CD4-positive, CD25-positive, alpha-beta regulatory T cell (primary cell): Measurements from ENCODE around the gene TMEM74B. TPM values are rescaled to one million over a fixed set of nuclear protein-coding genes. Genes with fewer than 3 reads are reported as not detected.

Experiments used
- ATAC-seq, 2 donors: fragments of 150-1000 bp; cut with Tn5 transposase; one replicate each; pipeline ENCODE4 v1.10.0; 2021; ENCODE audit warnings: low read depth in 2 of 2, moderate number of reproducible peaks in 2 of 2, moderate library complexity in 1 of 2
- DNase-seq, 3 donors: peaks; one replicate each; pipeline versions ENCODE4 v3.0.0 to v3.0.0-alpha.2; 2012 to 2022; ENCODE audit warnings: mixed read lengths in 1 of 3
- H3K27ac ChIP-seq: one replicate; pipeline ENCODE4 v1.7.0; 2013; ENCODE audit warnings: mild to moderate bottlenecking, low read length; ENCODE audit not compliant: insufficient read depth, poor library complexity, severe bottlenecking
- H3K27me3 ChIP-seq: one replicate; pipeline ENCODE4 v1.7.0; 2013; ENCODE audit warnings: low read length; ENCODE audit not compliant: control insufficient read depth, insufficient read depth
- H3K36me3 ChIP-seq: one replicate; pipeline ENCODE4 v1.7.0; 2013; ENCODE audit warnings: mild to moderate bottlenecking, low read length, moderate library complexity; ENCODE audit not compliant: control insufficient read depth, insufficient read depth
- H3K4me1 ChIP-seq: 2 replicates; pipeline ENCODE4 v1.7.0; 2013; ENCODE audit warnings: mild to moderate bottlenecking, low read length; ENCODE audit not compliant: insufficient read depth, control insufficient read depth, poor library complexity, severe bottlenecking
- H3K4me3 ChIP-seq: one replicate; pipeline ENCODE4 v1.7.0; 2013; ENCODE audit warnings: low read depth, mild to moderate bottlenecking, low read length, moderate library complexity
- H3K9me3 ChIP-seq, 2 experiments: 1 replicate in 1 of 2; 2 replicates in 1 of 2; pipeline ENCODE4 v1.7.0; 2013; ENCODE audit warnings: low read length in 2 of 2, mild to moderate bottlenecking in 1 of 2, moderate library complexity in 1 of 2; ENCODE audit not compliant: control insufficient read depth in 2 of 2
- H3K27ac Mint-ChIP-seq, 3 donors: one replicate each; pipeline ENCODE4 v1.8.0; 2020 to 2022; ENCODE audit warnings: mild to moderate bottlenecking in 3 of 3, mixed read lengths in 3 of 3, moderate library complexity in 2 of 3
- H3K27me3 Mint-ChIP-seq: one replicate; pipeline ENCODE4 v1.8.0; 2022; ENCODE audit warnings: mild to moderate bottlenecking, mixed read lengths
- H3K36me3 Mint-ChIP-seq: one replicate; pipeline ENCODE4 v1.8.0; 2020; ENCODE audit warnings: mixed read lengths
- H3K4me1 Mint-ChIP-seq, 4 donors: one replicate each; pipeline ENCODE4 v1.8.0; 2020 to 2022; ENCODE audit warnings: mixed read lengths in 4 of 4, mild to moderate bottlenecking in 1 of 4
- H3K4me3 Mint-ChIP-seq, 4 donors: one replicate each; pipeline ENCODE4 v1.8.0; 2020 to 2022; ENCODE audit warnings: mild to moderate bottlenecking in 4 of 4, mixed read lengths in 4 of 4, moderate library complexity in 3 of 4
- H3K9me3 Mint-ChIP-seq, 7 donors: one replicate each; pipeline ENCODE4 v1.8.0; 2020 to 2022; ENCODE audit warnings: mixed read lengths in 7 of 7, mild to moderate bottlenecking in 3 of 7, moderate library complexity in 2 of 7
- polyA plus RNA-seq, 4 donors: library from polyadenylated mRNA; unstranded; fragments of 300-500 nt; fragmentation: Illumina TruSeq; gene quantifications; one replicate each; pipeline ENCODE4 v1.2.3, GENCODE V29; 2021
- total RNA-seq: library from RNA; stranded (reverse); gene quantifications from one replicate; pipeline ENCODE4 v1.2.3, GENCODE V29; 2022

TMEM74B gene
- total and polyA plus RNA-seq, 5 donors from 2014 or later = not detected

DNA sequence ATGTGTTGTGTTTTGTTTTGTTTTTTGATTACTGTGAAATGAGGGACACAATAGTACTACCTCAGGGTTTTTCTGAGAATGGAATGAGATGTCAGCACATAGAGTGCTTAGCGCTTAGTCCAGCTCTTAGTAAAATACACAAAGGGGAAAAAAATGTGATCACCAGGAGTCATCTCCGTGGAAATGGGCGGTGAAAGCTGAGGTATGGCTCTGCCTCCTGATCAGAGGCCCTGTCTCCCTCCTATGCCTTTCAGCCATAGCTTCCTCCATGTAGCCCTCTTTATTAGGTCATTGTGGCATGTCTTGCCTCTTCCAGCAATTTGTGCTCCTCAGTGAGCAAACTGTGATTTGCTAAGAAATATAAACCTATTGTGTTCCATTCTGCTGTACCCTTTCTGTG lies 53.4 kb downstream of the TMEM74B start:
- Histone ChIP-seq H3K4me1 (no peaks in the 10 kb centered on the region), H3K27ac (no peak overlapping the region), H3K27me3 (no peaks in the 10 kb centered on the region), H3K36me3 (peaks cover 91% of the 10 kb centered on the region), H3K4me3 (no peak overlapping the region), H3K9me3 (no peaks in the 10 kb centered on the region)
- Mint-ChIP-seq H3K27ac (peak overlapping the region in 1 of 3 donors; percentile 16), H3K27me3 (no peaks in the 10 kb centered on the region), H3K4me3 (no peak overlapping the region), H3K9me3 (peaks cover 0 to 1% (median 0%) of the 10 kb centered on the region in 7 donors), H3K4me1 (peaks cover 20 to 58% (median 38%) of the 10 kb centered on the region in 4 donors), H3K36me3 (peaks cover 84% of the 10 kb centered on the region)
- no peak for DNase-seq
- ATAC-seq = no peak

- DNase-seq (no peak), ATAC-seq (no peak)
- Mint-ChIP-seq H3K4me3 (no peak overlapping the region), H3K9me3 (peaks cover 0 to 1% (median 0%) of the 10 kb centered on the region in 7 donors), H3K36me3 (peaks cover 84% of the 10 kb centered on the region), H3K4me1 (peaks cover 25 to 63% (median 41%) of the 10 kb centered on the region in 4 donors), H3K27ac (peak overlapping the region in 1 of 3 donors; percentile 16), H3K27me3 (no peaks in the 10 kb centered on the region)
- H3K4me3 ChIP-seq = no peak overlapping the region
- H3K27ac ChIP-seq = no peak overlapping the region
- H3K36me3 ChIP-seq = peaks cover 92% of the 10 kb centered on the region
- H3K27me3 ChIP-seq = no peaks in the 10 kb centered on the region
- H3K4me1 ChIP-seq = no peaks in the 10 kb centered on the region
- H3K9me3 ChIP-seq = no peaks in the 10 kb centered on the region
Observed at GRCh38 chr20:1130847-1131246, 53.9 kb downstream of the TMEM74B start.

Other genes starting within 250 kb of the TMEM74B start
- 0.25 TPM for gene RSPO4, start 182.7 kb downstream of the TMEM74B start, total RNA-seq
- gene RSPO4, start 182.7 kb downstream of the TMEM74B start, polyA plus RNA-seq = not detected
- gene PSMF1, start 66.4 kb downstream of the TMEM74B start, total RNA-seq = 114 TPM
- 100 to 1,000 TPM; 151 to 202 (median 160) TPM for gene PSMF1, start 66.4 kb downstream of the TMEM74B start, polyA plus RNA-seq
- gene C20orf202, start 18.5 kb upstream of the TMEM74B start, total RNA-seq = 0.39 TPM
- gene C20orf202, start 18.5 kb upstream of the TMEM74B start, polyA plus RNA-seq = not detected
- not detected for gene RAD21L1, start 41.1 kb upstream of the TMEM74B start, total RNA-seq
- gene RAD21L1, start 41.1 kb upstream of the TMEM74B start, polyA plus RNA-seq = under 1 TPM in 1 of 4 donors, not detected in 3; 0.46 TPM
- 7.5 TPM for gene SNPH, start 81.3 kb upstream of the TMEM74B start, total RNA-seq
- gene SNPH, start 81.3 kb upstream of the TMEM74B start, polyA plus RNA-seq = 1 to 10 TPM in 3 of 4 donors, under 1 TPM in 1; 0.97 to 4.1 (median 3.1) TPM
- 1.2 TPM for gene SDCBP2, start 144.2 kb upstream of the TMEM74B start, total RNA-seq
- 1 to 10 TPM; 1.6 to 4.3 (median 3.4) TPM for gene SDCBP2, start 144.2 kb upstream of the TMEM74B start, polyA plus RNA-seq
- 84.3 TPM for gene FKBP1A, start 208.1 kb upstream of the TMEM74B start, total RNA-seq
- 10 to 100 TPM; 49.1 to 72.4 (median 59.4) TPM for gene FKBP1A, start 208.1 kb upstream of the TMEM74B start, polyA plus RNA-seq